HG03432 (cell line): ENCODE results near the gene MYL9.

Source experiments
- ATAC-seq: cut with Tn5 transposase; IDR thresholded peaks from one replicate; pipeline ENCODE4 v1.9.1; 2021; ENCODE audit warnings: mild to moderate bottlenecking, moderate library complexity; ENCODE audit not compliant: unreplicated experiment

Gene MYL9

DNA sequence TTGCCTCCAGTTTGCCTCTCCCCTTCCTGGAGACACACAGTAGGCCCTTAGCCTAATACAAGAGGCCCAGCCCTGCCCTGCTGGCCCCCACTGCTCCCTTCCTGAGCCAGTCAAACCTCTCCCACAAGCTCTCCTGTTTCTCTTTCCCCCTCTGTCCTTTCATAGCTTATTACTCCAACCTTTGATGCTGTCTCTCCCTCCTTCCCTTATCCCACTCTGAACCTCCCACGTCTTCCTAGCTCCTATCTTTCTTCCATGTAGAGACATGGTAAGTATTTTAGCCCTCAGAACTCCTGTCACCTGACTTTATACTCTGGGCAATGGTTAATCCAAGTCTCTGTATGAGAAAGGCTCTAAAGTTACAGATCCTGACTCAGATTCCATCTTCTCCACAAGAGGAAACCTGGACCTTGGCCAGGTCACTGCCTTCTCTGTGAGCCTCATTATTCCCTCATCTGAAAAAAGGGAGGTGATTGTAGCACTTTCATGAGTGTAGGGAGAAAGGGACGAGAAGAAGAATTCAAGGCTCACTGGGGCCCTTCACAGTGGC lies 38.8 kb downstream of the MYL9 start:
- no peak for ATAC-seq

DNA sequence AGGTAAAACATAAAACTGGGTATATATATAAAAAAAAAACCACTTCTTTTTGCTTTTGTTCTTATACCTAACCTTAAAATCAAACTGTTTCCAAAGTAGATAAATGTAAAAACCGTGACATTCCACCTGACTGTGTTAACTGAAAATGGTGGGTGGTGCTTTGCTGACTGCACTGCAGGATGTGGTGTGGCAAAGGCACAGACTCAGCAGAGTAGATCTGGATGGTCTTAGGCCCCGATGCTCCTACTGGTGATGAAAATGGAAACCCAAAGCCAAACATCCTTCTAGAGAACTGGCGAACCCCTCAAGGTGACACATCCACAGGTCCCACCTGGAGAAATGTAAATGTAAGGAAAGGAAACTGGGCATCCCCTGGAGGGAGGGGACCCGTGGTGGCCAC lies 41.0 kb downstream of the MYL9 start:
- no peak for ATAC-seq

GRCh38 chr20:36582821-36583220 lies 41.5 kb downstream of the MYL9 start:
- no peak for ATAC-seq

DNA sequence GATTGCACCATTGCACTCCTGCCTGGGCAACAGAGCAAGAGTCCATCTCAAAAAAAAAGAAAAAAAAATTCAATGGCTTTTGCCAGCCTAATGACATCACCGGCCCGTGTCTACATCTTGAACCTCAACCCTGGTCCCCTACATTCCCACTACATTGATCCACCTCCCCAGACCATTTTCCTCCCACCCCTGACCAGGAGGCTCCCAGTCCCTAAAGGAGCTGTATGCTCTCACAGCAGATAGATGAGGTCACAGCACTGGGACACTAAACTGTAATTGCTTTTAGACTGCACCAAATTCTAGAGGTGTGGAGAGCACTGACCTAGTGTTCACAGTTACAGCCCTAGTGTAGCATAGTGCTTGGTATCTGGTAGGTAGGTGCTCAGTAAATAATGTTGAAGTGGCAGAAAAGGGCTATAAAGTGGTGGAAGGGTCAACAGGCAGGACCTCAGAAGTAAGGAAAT lies 42.7 kb downstream of the MYL9 start:
- ATAC-seq, result no peak

DNA sequence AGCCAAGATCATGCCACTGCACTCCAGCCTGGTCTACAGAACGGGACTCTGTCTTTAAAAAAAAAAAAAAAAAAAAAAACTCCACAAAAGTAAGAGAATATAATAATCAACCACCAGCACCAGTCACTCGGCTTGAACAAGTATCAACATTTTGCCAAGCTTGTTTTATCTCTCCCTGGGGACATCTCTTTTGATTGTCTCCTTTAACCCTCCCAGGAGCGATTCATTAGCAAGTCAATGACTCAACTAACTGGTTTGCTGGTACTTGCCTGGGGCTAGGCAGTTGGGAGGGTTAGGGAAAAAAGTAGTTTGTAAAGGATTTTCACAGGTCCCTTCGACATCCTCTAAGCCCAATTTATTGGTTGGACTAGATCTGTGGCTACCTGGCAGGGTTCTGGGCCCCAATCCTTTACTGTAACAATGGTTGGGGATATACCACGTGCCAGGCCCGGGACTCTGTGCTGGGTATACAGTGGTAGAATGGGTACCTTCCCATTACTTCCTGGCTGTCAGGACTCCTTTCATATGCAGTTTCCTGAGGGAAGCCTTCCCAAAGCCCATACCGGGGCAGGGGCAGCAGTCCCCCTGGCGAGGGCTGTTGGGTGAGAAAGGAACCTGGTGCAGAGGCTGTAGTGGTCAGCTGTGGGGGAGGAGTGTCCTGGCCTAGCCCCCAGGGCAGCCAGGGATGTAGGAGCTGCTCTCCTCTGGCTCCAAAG lies 44.2 kb downstream of the MYL9 start:
- ATAC-seq, result no peak

DNA sequence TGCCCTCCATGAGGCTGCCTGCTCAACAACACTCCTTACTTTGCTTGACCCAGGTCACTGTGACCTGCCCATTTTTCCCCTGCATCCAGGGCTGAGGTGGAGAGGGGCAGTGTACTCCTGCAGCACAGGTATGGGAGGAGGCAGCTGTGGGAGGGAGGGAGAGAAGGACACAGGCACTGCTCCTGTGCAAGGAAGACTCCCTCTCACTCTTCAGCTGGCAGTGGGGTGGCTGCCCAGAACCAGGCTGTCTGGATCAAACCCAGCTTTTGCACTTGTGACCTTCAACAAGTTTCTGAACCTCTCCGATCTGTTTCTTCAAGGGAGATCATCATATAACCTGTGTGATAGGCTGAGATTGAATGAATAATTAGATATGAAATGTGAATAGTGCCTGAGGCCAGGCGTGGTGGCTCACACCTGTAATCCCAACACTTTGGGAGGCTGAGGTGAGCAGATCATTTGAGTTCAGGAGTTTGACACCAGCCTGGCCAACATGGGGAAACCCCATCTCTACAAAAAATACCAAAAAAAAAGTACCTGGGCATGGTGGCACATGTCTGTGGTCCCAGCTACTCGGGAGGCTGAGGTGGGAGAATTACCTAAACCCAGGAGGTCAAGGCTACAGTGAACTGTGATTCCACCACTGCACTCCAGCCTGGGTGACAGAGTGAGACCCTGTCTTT lies 46.2 kb downstream of the MYL9 start:
- ATAC-seq, result no peak

DNA sequence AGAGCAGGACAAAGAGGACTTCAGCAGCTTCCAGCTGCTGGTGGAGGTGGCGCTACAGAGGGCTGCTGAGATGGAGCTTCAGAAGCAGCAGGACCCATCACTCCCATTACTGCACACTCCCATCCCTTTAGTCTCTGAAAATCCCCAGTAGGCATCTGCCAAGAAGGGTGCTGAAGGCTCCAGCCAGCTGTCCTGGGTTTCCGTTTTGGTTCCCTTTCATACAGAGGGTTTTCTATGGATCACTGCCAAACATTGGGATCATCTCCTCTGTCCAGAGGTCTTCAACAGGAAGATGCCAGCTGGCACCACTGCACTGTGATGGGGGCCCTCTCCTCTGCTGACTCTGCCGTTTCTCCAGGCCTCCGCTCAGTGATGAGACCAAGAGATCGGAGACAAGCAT lies 50.0 kb downstream of the MYL9 start:
- no peak for ATAC-seq

DNA sequence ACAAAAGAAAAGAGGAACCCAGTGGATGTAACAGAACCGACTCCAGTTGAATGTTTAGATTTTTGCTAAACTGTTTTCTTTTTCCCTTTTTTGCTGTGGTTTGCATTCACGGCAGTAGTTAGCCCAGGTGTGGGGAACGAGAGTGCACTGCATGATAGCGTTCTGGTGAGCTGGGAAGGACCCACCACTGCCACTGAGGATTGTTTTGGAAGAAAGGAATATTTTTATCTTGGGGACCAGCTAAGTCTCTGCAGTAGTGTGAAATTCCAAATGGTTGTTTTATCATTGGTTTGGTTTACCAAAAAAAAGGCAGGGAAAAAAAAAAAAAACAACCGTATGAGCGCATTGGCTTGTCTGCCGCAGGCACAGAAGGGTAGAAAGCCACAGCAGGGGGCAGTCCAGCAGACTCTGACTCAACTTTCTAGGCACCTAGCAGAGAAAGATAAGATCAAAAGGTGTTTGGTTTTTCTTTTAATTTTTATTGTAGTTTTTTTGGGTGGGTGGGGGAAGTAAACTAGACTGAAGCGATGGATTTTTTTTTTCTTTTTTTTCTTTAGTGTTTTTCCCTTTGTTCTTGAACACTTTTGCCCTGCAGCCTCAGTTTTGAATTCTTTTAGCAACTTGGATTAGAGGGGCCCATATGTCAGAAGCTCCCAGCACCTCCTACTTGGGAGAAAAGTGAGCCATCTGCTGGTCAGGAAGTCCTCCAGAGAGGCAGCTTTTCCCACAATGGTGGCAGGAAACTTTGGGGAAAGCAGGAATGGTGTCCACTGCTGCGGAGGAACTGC lies 50.7 kb downstream of the MYL9 start:
- no peak for ATAC-seq

GRCh38 chr20:36593347-36593929 lies 52.1 kb downstream of the MYL9 start:
- ATAC-seq, result no peak

- ATAC-seq, result no peak
Measured at GRCh38 chr20:36599912-36600345, 58.6 kb downstream of the MYL9 start.
